NCI-H526 (cell line): ENCODE measurements around the gene KCNJ5.

Source experiments
- DNase-seq, 2 experiments: peaks; one replicate each; lab custom pipeline; 2025; lab: John Stamatoyannopoulos, UW

KCNJ5 gene

DNA sequence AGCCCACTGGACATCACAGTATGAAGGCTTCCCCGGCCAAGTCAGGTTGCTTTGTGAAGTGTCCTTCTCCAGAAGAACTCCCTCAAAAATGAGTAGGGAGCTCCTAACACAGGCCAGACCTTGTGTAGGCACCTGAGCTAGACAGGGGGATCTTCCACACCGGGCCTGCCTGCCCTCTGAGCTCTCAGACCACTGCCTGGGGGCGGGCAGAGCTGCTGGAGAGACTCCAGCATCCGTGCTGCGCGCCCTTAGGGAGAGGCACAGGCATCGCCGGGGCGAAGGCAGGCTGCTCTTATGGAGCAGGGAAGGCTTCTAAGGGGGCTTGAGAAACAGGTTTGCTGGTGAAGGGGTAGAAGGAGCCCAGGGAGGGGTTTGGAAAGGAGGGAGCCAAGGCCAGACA is 4.4 kb downstream of the KCNJ5 start:
- no peak for DNase-seq

DNA sequence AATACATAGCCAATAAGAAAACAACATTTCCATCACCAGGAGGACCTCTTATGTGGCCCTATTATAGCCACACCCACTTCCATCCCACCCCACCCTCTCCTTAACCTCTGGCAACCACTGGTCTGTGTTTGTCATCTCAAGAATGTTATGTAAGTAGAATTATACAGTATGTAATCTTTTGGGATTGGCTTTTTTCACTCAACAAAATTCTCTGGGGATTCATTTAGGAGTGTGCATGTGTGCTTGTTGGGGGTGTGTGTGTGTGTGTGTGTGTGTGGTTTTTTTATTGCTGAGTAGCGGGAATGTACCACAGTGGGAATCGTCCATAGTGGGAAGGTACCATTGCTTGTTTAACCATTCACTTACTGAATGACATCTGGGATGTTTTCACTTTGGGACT is 5.2 kb downstream of the KCNJ5 start:
- DNase-seq = no peak

DNA sequence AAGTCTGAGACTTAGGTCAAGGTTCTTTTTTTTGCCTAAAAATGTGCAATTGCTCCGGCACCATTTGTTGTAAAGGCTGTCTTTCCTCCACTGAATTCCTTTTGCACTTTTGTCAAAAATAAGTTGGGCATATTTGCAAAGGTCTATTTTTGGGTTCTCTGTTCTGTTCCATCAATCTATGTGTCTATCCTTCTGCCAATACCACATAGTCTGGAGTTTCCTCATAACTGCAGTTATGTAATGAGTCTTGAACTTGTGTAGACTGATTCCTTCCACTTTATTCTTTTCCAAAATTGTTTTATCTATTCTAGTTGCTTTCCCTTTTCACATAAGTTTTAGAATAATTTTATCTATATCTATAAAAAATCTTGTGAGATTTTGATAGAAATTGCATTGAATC is 6.7 kb downstream of the KCNJ5 start:
- no peak for DNase-seq

DNA sequence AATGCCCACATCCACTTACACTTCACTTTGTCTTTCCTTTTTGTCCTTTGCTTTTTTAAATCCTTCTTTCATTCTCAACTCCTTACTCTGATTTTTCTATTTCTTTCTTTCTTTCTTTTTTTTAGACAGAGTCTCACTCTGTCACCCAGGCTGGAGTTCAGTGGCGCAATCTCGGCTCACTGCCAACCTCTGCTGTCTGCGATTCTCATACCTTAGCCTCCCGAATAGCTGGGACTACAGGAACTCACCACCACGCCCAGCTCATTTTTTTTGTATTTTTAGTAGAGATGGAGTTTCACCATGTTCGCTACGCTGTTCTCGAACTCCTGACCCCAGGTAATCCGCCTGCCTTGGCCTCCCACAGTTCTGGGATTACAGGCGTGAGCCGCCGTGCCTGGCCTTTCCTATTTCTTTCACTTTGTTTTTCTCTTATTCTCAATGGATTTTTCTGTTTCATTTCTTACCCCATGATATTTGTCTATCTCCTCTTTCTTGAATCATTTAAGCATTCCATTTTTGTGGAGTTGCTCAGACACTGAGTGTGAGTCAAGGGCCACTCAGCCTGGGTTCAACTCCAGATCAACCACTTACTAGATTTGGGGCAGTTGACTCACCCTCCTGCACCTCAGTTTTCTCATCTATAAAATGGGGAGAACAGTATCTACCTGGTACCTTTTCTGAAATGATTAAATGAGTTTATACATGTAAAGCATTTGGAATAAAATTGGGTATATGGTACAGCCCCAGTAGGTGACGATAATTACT is 7.6 kb downstream of the KCNJ5 start:
- DNase-seq = no peak

- no peak for DNase-seq
Measured at GRCh38 chr11:128900468-128900867, 9.3 kb downstream of the KCNJ5 start.

- DNase-seq = no peak
Measured at GRCh38 chr11:128901653-128902514, 10.7 kb downstream of the KCNJ5 start.

DNA sequence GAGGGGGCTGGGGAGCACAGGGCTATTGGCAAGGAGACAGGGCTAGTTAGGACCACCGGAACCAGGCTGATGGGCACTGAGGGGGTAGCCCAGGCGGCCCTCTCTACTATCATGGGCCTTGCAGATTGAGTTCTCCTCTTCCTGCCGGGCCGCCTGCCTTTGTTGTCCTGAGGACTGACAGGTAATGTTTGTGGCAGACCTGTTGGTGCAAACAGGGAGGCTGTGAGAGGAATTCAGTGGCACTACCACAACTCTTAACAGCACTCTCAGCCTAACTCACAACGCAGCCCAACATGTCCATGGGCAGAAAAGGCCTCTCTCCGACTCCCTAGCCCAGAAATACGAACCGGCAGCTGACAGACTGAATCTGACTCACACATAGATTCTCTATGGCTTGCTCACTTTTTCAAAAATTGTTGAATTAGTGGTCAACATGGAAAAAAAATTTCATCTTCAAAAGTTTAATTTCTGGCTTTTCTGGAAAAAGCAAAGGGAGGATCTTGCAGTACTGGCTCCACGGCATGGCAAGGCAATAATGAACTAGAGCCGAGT is 11.4 kb downstream of the KCNJ5 start:
- DNase-seq = no peak

GRCh38 chr11:128903248-128904061 is 12.3 kb downstream of the KCNJ5 start:
- peak in 1 of 2 experiments; percentile 57 for DNase-seq

DNA sequence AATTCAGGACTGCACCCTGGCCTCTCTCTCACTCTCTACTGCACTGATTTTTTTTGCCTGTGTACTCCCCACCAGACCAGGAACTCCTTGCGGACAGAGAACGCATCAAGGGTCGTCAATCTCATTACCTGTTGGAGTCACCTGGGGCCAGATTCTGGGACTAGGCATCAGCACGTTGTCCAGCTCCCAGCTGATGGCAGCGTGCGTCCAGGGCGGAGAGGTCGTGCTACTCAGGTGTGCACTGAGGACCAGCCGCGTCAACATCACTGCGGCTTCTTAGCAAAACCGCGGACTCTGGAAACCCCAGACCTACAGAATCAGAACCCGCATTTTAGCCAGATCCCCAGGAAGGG is 13.1 kb downstream of the KCNJ5 start:
- no peak for DNase-seq

- DNase-seq = peak; percentile 84 to 99
Measured at GRCh38 chr11:128904656-128905344, 13.6 kb downstream of the KCNJ5 start.

DNA sequence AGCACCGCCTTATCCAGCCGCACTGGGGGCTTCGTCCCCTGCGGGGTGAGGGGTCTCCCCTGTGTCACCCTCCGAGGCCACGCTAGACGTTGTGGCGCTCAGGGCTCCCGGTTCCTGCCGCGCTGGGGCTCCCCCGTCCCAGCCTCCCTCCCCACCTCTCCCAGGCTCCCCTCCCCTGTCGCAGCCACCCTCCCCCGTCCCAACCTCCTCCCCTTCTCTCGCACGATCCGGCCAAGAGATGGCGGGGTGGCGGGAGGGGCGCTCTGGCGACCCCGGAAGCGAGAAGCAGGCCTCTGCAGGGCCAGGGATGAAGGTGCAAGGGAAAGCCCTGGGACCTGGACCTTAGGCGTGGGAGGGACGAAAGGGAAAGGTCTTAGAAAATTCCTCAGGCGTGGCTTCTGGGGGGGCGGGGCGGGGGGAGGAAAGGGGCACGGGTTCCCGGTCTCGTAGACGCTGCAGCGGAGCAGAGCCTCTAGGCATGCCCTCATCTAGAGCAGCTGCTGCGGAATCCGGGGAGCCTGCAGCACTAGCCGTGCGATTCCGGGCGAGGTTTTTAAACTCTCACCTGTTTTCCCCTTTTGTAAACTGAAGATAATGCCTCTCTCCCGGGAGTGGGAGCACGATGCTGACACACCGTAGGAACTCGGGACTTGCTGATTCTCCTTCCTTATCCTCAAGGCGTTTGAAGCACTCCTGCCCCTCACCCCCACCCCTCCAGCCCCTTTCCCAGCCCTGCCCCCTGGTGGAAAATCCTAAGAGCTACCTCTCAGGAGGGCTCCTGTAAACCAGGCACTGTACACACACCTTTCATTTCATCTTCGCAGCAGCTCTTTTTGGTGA is 14.4 kb downstream of the KCNJ5 start:
- DNase-seq = peak; percentile 96 to 98

GRCh38 chr11:128906185-128907050 is 15.3 kb downstream of the KCNJ5 start:
- no peak for DNase-seq

DNA sequence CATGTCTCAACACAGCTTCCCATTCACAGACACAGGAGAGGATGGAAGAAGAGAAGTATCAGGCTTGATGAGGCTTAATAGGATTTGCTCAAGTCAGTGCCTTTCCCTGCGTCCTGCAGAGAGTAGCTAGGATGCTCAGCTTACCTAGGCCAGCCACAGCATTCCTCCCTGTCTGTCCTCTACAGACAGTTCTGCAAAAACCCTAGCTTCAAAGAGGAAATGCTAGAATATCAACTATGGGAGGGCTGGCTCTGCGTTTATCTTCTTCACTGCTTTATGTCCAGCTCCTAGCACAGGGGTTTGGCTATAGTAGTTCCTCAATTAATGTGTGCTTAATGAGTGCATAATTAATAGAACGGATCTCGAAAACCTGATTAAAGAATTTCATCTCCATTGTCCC is 16.4 kb downstream of the KCNJ5 start:
- DNase-seq = no peak

DNA sequence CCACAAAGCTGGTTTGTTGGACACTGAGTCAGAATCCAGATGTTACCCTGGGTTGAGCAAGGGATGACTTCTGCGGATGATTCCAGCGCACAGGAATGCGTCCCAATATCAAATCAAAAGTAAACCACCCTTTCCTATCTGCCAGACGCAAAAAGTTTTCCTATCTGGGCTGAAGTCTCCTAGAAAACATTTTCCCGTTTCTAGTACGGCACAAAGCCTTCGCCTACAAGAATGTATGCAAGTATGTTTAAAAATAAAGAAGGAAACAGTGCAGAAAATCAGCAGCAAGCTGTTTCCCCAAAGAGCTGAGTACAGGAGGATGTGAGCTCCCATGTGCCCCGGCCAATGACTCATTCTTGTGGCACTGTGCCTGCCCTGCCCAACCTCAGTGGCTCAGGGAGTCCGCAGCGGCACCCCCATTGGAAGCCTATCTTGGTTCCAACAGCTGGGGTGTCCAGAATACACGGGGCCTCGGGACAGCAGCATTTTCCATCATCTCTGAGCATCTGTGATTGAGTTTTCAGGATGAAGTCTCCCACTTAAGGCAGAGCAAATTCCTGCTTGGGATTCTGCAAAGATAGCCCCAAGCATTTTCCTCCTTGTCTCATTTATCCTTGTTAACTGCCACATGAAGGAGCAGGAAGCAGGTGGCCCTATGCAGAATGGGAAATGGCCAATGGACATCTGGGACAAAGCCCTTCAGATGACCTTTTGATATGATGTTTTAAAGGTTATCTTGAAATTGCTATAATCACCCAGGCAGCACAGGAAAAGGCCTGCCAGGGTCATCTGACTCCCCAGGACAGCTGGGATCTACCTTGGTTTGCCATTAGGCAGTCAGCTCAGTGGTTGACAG is 17.5 kb downstream of the KCNJ5 start:
- no peak for DNase-seq

- DNase-seq = no peak
Measured at GRCh38 chr11:128909438-128910125, 18.4 kb downstream of the KCNJ5 start.

DNA sequence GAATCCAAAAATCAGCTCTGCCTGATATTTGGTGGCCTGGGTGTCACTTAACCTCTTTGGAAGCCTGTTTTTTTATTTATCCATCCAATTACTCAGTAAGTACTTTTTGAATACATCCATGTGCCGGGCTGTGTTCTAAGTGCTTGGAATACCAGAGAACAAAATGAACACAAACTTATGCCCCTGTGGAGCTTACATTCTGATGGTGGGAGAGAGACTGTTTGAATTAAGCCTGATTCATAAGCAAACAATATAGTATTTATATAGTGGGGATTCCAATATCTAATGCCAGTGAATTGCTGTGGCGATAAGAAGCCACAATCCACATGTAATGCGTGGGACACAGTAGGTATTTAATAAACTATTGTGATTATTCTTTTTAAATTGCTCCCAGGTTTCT is 19.4 kb downstream of the KCNJ5 start:
- DNase-seq = no peak

- DNase-seq = no peak
Measured at GRCh38 chr11:128911239-128911638, 20.1 kb downstream of the KCNJ5 start.

GRCh38 chr11:128911701-128912100 is 20.5 kb downstream of the KCNJ5 start:
- no peak for DNase-seq
